Keratinocyte (primary cell): ENCODE results near the gene AIRE. TPM values are rescaled to one million over a fixed set of nuclear protein-coding genes. Genes with fewer than 3 reads are reported as not detected.

Experiments used
- DNase-seq: peaks from one replicate; pipeline ENCODE4 v3.0.0-alpha.2; 2011; ENCODE audit warnings: low read depth, missing footprints, low spot score
- FAIRE-seq: peaks from 2 replicates; lab custom pipeline; 2011; peaks lifted over from hg19 to GRCh38; lab: Jason Lieb, UNC
- H2AFZ ChIP-seq: 2 replicates; pipeline ENCODE4 v1.6.0; 2012; ENCODE audit warnings: low read length, control low read depth, inconsistent platforms; ENCODE audit not compliant: control insufficient read depth
- H3K27ac ChIP-seq: 2 replicates; pipeline ENCODE4 v1.5.1; 2011; ENCODE audit warnings: low read length; ENCODE audit not compliant: control insufficient read depth, insufficient read depth
- H3K27me3 ChIP-seq: 3 replicates; pipeline ENCODE4 v1.6.0; 2011; ENCODE audit warnings: low read length; ENCODE audit not compliant: control insufficient read depth, insufficient read depth; ENCODE audit errors: extremely low read depth
- H3K36me3 ChIP-seq, 2 experiments: 2 replicates in 1 of 2; 3 replicates in 1 of 2; pipeline ENCODE4 v1.5.1; 2011; ENCODE audit warnings: low read length in 2 of 2, mild to moderate bottlenecking in 1 of 2; ENCODE audit not compliant: control insufficient read depth in 2 of 2, insufficient read depth in 2 of 2; ENCODE audit errors: extremely low read depth in 1 of 2
- H3K4me1 ChIP-seq: 3 replicates; pipeline ENCODE4 v1.5.1; 2011; ENCODE audit warnings: low read length; ENCODE audit not compliant: control insufficient read depth, insufficient read depth; ENCODE audit errors: extremely low read depth
- H3K4me2 ChIP-seq: 3 replicates; pipeline ENCODE4 v1.6.0; 2011; ENCODE audit warnings: low read depth, low read length; ENCODE audit not compliant: control insufficient read depth, insufficient read depth; ENCODE audit errors: extremely low read depth
- H3K4me3 ChIP-seq, 3 experiments: fragments of 200-600 bp in 1 of 3; sonication (generic) in 1 of 3; 2 replicates in 2 of 3; 3 replicates in 1 of 3; pipeline ENCODE4 v1.5.1; 2011 to 2016; ENCODE audit warnings: low read length in 3 of 3, mild to moderate bottlenecking in 3 of 3, control low read depth in 2 of 3, inconsistent platforms in 1 of 3, low read depth in 1 of 3, mixed read lengths in 1 of 3, mixed run types in 1 of 3, moderate library complexity in 1 of 3; ENCODE audit not compliant: control insufficient read depth in 2 of 3, insufficient read depth in 2 of 3; ENCODE audit errors: extremely low read depth in 1 of 3
- H3K79me2 ChIP-seq: 2 replicates; pipeline ENCODE4 v1.6.0; 2012; ENCODE audit warnings: low read length; ENCODE audit not compliant: control insufficient read depth, insufficient read depth
- H3K9ac ChIP-seq: 3 replicates; pipeline ENCODE4 v1.6.0; 2011; ENCODE audit warnings: low read length; ENCODE audit not compliant: control insufficient read depth, insufficient read depth; ENCODE audit errors: extremely low read depth
- H3K9me1 ChIP-seq: 3 replicates; pipeline ENCODE4 v1.6.0; 2011; ENCODE audit warnings: low read length; ENCODE audit not compliant: control insufficient read depth, insufficient read depth; ENCODE audit errors: extremely low read depth
- H3K9me3 ChIP-seq: 2 replicates; pipeline ENCODE4 v1.5.1; 2012; ENCODE audit warnings: low read depth, low read length; ENCODE audit not compliant: control insufficient read depth
- H4K20me1 ChIP-seq: 3 replicates; pipeline ENCODE4 v1.6.0; 2011; ENCODE audit warnings: low read length; ENCODE audit not compliant: control insufficient read depth, insufficient read depth; ENCODE audit errors: extremely low read depth
- EZH2 ChIP-seq: IDR thresholded peaks from one replicate; pipeline ENCODE4 v1.6.1; 2012; ENCODE audit warnings: inconsistent platforms, mild to moderate bottlenecking, low read length, moderate library complexity
- dilution Hi-C: fragments of 300-500 bp; cut with MboI; formaldehyde crosslinking; loops from one replicate; pipeline ENCODE4 v1.7.0; 2020; ENCODE audit warnings: low sequenced_read_pairs; ENCODE audit not compliant: extremely low pct_ligation_motif_present
- polyA plus RNA-seq, 5 experiments: library from polyadenylated mRNA; depleted of rRNA in 3 of 5; stranded (reverse) in 3 of 5; stranded (forward) in 1 of 5; unstranded in 1 of 5; fragments of >200 nt; gene quantifications; 1 replicate in 1 of 5; 2 replicates in 3 of 5; 3 replicates in 1 of 5; pipeline versions ENCODE4 v1.2.1 to v1.2.3, GENCODE V29; 2011 to 2012; ENCODE audit warnings: missing spikeins in 2 of 5, low read depth in 1 of 5, low replicate concordance in 1 of 5
- TF ChIP-seq, protein P1 (sequence below), 3 experiments: IDR thresholded peaks in 1 of 3; conservative IDR thresholded peaks in 1 of 3; optimal IDR thresholded peaks in 1 of 3; 2 replicates in 2 of 3; 3 replicates in 1 of 3; pipeline versions ENCODE3 to v1.5.1; 2011; ENCODE audit warnings: low read length in 3 of 3, mild to moderate bottlenecking in 3 of 3, moderate library complexity in 2 of 3, control low read depth in 1 of 3, inconsistent platforms in 1 of 3; ENCODE audit not compliant: insufficient read depth in 2 of 3; ENCODE audit errors: extremely low read depth in 1 of 3

AIRE gene
- polyA plus RNA-seq, 1 donor (not counting 4 experiments of a cell fraction or from before 2014, with no cell fraction given), result not detected

DNA sequence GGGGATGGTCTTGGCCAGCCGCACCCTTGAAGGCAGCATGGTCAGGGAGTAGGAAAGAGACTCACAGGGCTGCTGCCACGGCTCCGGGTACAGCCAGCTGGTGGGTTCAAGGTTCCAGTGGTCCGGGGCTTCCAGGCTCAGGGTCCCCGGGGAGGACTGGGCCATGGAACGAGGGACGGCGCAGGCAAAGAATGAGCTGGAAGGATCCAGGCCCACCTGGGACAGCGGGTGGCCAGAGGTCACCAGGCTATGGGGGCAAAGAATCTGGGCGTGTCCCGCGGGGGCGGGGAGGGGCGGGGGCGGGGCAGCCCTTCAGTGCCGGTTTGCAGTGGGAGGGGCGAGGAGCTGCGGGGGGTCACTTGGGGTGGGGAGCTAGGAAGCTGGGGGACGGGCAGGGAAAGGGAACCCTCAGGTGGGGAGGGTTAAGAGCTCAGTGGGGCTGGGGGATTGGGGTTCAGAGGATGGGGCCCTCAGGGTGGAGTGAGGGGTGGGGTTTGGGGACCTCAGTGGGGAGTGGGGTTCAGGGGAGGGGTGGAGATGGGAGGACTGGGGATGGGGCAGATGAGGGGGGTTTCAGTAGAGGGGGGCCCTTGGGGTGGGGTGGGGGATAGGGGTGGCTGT is 23.9 kb upstream of the AIRE start, which contains the start of gene DNMT3L:
TSS of gene DNMT3L (minus strand) at position 223 of the 621 bp plus-strand sequence. CDS start 638 bp downstream, outside the sequence.
- no peak within 1 kb of the TSS for H3K27ac ChIP-seq
- dilution Hi-C loops, result no loop called here
- H3K4me2 ChIP-seq, result no peak within 1 kb of the TSS
- no peak within 1 kb of the TSS for H3K4me3 ChIP-seq
- no peaks in the 10 kb centered on the region for H4K20me1 ChIP-seq
- H3K4me1 ChIP-seq, result no peaks in the 10 kb centered on the region
- no peak for FAIRE-seq
- no peaks in the 10 kb centered on the region for H3K79me2 ChIP-seq
- H3K9ac ChIP-seq, result no peak within 1 kb of the TSS
- H3K27me3 ChIP-seq, result peaks cover 27% of the 10 kb centered on the region
- no peak for TF ChIP-seq EZH2
- TF ChIP-seq, protein P1, sequence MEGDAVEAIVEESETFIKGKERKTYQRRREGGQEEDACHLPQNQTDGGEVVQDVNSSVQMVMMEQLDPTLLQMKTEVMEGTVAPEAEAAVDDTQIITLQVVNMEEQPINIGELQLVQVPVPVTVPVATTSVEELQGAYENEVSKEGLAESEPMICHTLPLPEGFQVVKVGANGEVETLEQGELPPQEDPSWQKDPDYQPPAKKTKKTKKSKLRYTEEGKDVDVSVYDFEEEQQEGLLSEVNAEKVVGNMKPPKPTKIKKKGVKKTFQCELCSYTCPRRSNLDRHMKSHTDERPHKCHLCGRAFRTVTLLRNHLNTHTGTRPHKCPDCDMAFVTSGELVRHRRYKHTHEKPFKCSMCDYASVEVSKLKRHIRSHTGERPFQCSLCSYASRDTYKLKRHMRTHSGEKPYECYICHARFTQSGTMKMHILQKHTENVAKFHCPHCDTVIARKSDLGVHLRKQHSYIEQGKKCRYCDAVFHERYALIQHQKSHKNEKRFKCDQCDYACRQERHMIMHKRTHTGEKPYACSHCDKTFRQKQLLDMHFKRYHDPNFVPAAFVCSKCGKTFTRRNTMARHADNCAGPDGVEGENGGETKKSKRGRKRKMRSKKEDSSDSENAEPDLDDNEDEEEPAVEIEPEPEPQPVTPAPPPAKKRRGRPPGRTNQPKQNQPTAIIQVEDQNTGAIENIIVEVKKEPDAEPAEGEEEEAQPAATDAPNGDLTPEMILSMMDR (optimal IDR thresholded peaks at IDR 0.05 in 1 of 3, IDR thresholded peaks at IDR 0.05 in 1 of 3, conservative IDR thresholded peaks at IDR 0.05 in 1 of 3; ENCODE audit: extremely low read depth in 1 of 3, insufficient read depth in 2 of 3, low read length in 3 of 3), result no peak
- H3K9me1 ChIP-seq, result no peaks in the 10 kb centered on the region
- no peaks in the 10 kb centered on the region for H3K9me3 ChIP-seq
- no peaks in the 10 kb centered on the region for H3K36me3 ChIP-seq
- no peak for DNase-seq
- no peak within 1 kb of the TSS for H2AFZ ChIP-seq

DNA sequence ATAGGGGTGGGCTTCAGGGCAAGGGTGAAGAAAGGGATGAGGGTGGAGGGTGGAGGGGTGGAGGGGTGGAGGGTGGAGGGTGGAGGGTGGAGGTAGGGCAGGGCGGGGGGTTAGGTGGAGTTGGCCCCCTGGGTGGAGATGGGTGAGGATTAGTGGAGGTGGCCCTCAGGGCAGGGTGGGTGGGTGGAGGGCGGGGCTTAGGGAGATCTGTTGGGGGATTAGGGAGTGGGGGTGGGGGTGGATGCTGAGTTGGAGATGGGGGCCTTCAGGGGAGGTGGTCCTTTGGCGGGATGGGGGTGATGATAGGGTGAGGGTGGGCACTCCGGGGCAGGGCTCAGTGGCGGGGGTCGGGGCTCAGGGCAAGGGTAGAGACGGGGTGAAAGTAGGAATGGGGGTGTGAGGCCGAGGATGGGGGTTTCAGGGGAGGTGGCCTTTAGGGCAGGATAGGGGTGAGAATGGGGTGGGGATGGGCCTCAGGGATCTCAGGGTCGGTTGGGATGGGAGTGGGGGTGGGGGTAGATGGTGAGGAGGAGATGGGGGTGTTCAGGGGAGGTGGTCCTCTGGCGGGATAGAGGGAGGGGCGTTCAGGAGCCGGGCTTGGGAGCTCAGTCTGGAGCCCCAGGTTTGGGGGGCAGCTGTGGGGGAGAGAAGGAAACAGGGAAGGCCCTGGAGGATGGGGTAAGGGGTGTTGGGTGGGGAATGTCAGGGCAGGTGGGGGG is 23.2 kb upstream of the AIRE start:
- dilution Hi-C loops, result no loop called here
- no peak overlapping the region for H3K4me2 ChIP-seq
- no peak overlapping the region for H2AFZ ChIP-seq
- H3K27me3 ChIP-seq, result peaks cover 27% of the 10 kb centered on the region
- TF ChIP-seq EZH2, result no peak
- TF ChIP-seq, protein P1 (optimal IDR thresholded peaks at IDR 0.05 in 1 of 3, IDR thresholded peaks at IDR 0.05 in 1 of 3, conservative IDR thresholded peaks at IDR 0.05 in 1 of 3; ENCODE audit: extremely low read depth in 1 of 3, insufficient read depth in 2 of 3, low read length in 3 of 3), result no peak
- no peaks in the 10 kb centered on the region for H3K4me1 ChIP-seq
- no peaks in the 10 kb centered on the region for H3K9me3 ChIP-seq
- no peak for DNase-seq
- no peak overlapping the region for H3K9ac ChIP-seq
- no peak overlapping the region for H3K4me3 ChIP-seq
- H3K27ac ChIP-seq, result no peak overlapping the region
- no peaks in the 10 kb centered on the region for H3K79me2 ChIP-seq
- no peaks in the 10 kb centered on the region for H4K20me1 ChIP-seq
- no peak for FAIRE-seq
- no peaks in the 10 kb centered on the region for H3K9me1 ChIP-seq
- no peaks in the 10 kb centered on the region for H3K36me3 ChIP-seq
